Measurements from ENCODE around the gene LRRC8A.

- TF ChIP-seq EP300 (IDR thresholded peaks at IDR 0.05; ENCODE audit: low read depth in 2 of 2, low read length in 2 of 2) (no peak), EP300 (CRISPR knock-in tag; IDR thresholded peaks at IDR 0.05; ENCODE audit: borderline replicate concordance) (no peak), FOXA1 (IDR thresholded peaks at IDR 0.05) (no peak), FOXA1 (CRISPR knock-in tag; IDR thresholded peaks at IDR 0.05) (no peak), CEBPG (CRISPR knock-in tag; IDR thresholded peaks at IDR 0.05) (no peak)
Measured at GRCh38 chr9:128884164-128884563, 2.2 kb downstream of the LRRC8A start.
